Esophagus squamous epithelium (tissue), 5 donors: ENCODE measurements around the gene LRRC57. TPM values are rescaled to one million over a fixed set of nuclear protein-coding genes. Genes with fewer than 3 reads are reported as not detected.

Experiments
- DNase-seq: peaks from one replicate; lab custom pipeline; 2025; lab: John Stamatoyannopoulos, UW
- H3K27ac ChIP-seq, 4 donors: fragments of 200-600 bp; sonication (generic); one replicate each; pipeline ENCODE4 v1.5.1; 2016 to 2019; ENCODE audit warnings: mild to moderate bottlenecking in 1 of 4
- H3K27me3 ChIP-seq, 4 donors: fragments of 200-600 bp; sonication (generic); 1 replicate in 3 of 4; 2 replicates in 1 of 4; pipeline versions ENCODE4 v1.5.1 to v1.6.0; 2017 to 2021; ENCODE audit warnings: antibody characterized with exemption in 1 of 4
- H3K36me3 ChIP-seq, 3 donors: fragments of 200-600 bp; sonication (generic); one replicate each; pipeline ENCODE4 v1.5.1; 2016 to 2019
- H3K4me1 ChIP-seq, 3 donors: fragments of 200-600 bp; sonication (generic); one replicate each; pipeline ENCODE4 v1.5.1; 2017 to 2019
- H3K4me3 ChIP-seq, 4 donors: fragments of 200-600 bp; sonication (generic); 1 replicate in 3 of 4; 2 replicates in 1 of 4; pipeline ENCODE4 v1.5.1; 2016 to 2019; ENCODE audit warnings: mild to moderate bottlenecking in 2 of 4, moderate library complexity in 1 of 4
- H3K9me3 ChIP-seq, 3 donors: fragments of 200-600 bp; sonication (generic); one replicate each; pipeline ENCODE4 v1.5.1; 2016 to 2019
- CTCF ChIP-seq, 6 experiments: fragments of 450-650 bp in 4 of 6; fragments of 200-600 bp in 2 of 6; sonication (generic) in 2 of 6; IDR thresholded peaks; one replicate each; pipeline ENCODE4 v1.5.1; 2016 to 2019; ENCODE audit warnings: antibody characterized with exemption in 6 of 6, mild to moderate bottlenecking in 4 of 6, moderate library complexity in 4 of 6
- POLR2A ChIP-seq, 4 donors: fragments of 450-650 bp; IDR thresholded peaks; one replicate each; pipeline ENCODE4 v1.6.1; 2017; ENCODE audit warnings: antibody characterized with exemption in 4 of 4, mild to moderate bottlenecking in 4 of 4, moderate library complexity in 3 of 4
- WGBS, 2 donors: methylation state at CpG; one replicate each; pipeline ENCODE4 v1.1.5; 2018; 5-methylcytosine and 5-hydroxymethylcytosine counted together
- intact Hi-C: fragments of 100-400 bp; cut with DNase I; formaldehyde crosslinking; loops from one replicate; pipeline ENCODE4 v1.15.0; 2022
- total RNA-seq, 4 donors: library from RNA; depleted of rRNA; stranded (reverse); fragments of >200 nt; gene quantifications; one replicate each; pipeline ENCODE4 v1.1.0, GENCODE V29; 2016
- donor health status: DM: yes; HTN: yes; CAD: no.

LRRC57 gene
- total RNA-seq, 4 donors from 2014 or later = 10.5 to 13.0 (median 11.7) TPM

- peaks cover 12 to 65% (median 46%) of the 10 kb centered on the region in 3 donors for H3K4me1 ChIP-seq
Measured at GRCh38 chr15:42499858-42500609, 48.6 kb downstream of the LRRC57 start.

GRCh38 chr15:42498212-42499068, 50.2 kb downstream of the LRRC57 start:
- no peak for TF ChIP-seq POLR2A (IDR thresholded peaks at IDR 0.05)
- TF ChIP-seq CTCF (IDR thresholded peaks at IDR 0.05) = no peak
- no peak overlapping the region for H3K4me3 ChIP-seq
- no peaks in the 10 kb centered on the region for H3K9me3 ChIP-seq
- intact Hi-C loops = no loop called here
- no peaks in the 10 kb centered on the region for H3K27me3 ChIP-seq
- no peak for DNase-seq
- WGBS, 2 donors = 56 to 71% methylated on average over 3 to 6 of the region's 6 CpGs
- no peaks in the 10 kb centered on the region for H3K36me3 ChIP-seq
- peaks cover 17 to 67% (median 48%) of the 10 kb centered on the region in 3 donors for H3K4me1 ChIP-seq
- peak overlapping the region in 3 of 4 donors; percentile 55 to 61 (median 60) for H3K27ac ChIP-seq

More at GRCh38 chr15:42499858-42500609, 48.6 kb downstream of the LRRC57 start:
- WGBS, 2 donors = 77 to 84% methylated on average over 12 of the region's 12 CpGs
- Histone ChIP-seq H3K9me3 (no peaks in the 10 kb centered on the region), H3K27me3 (no peaks in the 10 kb centered on the region), H3K27ac (peak overlapping the region; percentile 15 to 61 (median 48)), H3K4me3 (no peak overlapping the region), H3K36me3 (no peaks in the 10 kb centered on the region)
- DNase-seq = no peak
- TF ChIP-seq POLR2A (IDR thresholded peaks at IDR 0.05) = no peak
- TF ChIP-seq CTCF (IDR thresholded peaks at IDR 0.05) = no peak
- intact Hi-C loops = no loop called here

- Histone ChIP-seq H3K27me3 (no peaks in the 10 kb centered on the region), H3K9me3 (no peaks in the 10 kb centered on the region), H3K4me1 (peaks cover 25 to 68% (median 46%) of the 10 kb centered on the region in 3 donors), H3K4me3 (peak within 1 kb of the TSS; percentile 66 to 94 (median 78)), H3K27ac (peak within 1 kb of the TSS; percentile 83 to 97 (median 94)), H3K36me3 (no peaks in the 10 kb centered on the region)
- TF ChIP-seq CTCF (IDR thresholded peaks at IDR 0.05) (peak in 1 of 6 experiments; percentile 27), POLR2A (IDR thresholded peaks at IDR 0.05) (peak in 3 of 4 donors; percentile 86 to 89 (median 87))
- intact Hi-C loops = no loop called here
- 0 to 1% methylated on average over 16 to 43 of the region's 43 CpGs for WGBS, 2 donors
- DNase-seq = peak; percentile 70
Measured at GRCh38 chr15:42495361-42496212, 53.0 kb downstream of the LRRC57 start, which contains the start of gene SNAP23. Gene SNAP23 (plus strand): TSS chr15:42495634. CDS start chr15:42511847, 16,213 bp downstream.

GRCh38 chr15:42494998-42495360, 53.6 kb downstream of the LRRC57 start:
- Histone ChIP-seq H3K4me3 (peak overlapping the region; percentile 66 to 94 (median 78)), H3K9me3 (no peaks in the 10 kb centered on the region), H3K27ac (peak overlapping the region; percentile 83 to 97 (median 94)), H3K4me1 (peaks cover 25 to 65% (median 47%) of the 10 kb centered on the region in 3 donors), H3K36me3 (no peaks in the 10 kb centered on the region), H3K27me3 (no peaks in the 10 kb centered on the region)
- DNase-seq = no peak
- 2 to 5% methylated on average over 10 of the region's 10 CpGs for WGBS, 2 donors
- intact Hi-C loops = no loop called here
- no peak for TF ChIP-seq CTCF (IDR thresholded peaks at IDR 0.05)
